HEK293T (cell line): ENCODE measurements around the gene SPECC1L.

Experiments
- BHLHE40 ChIP-seq: fragments of 450-650 bp; IDR thresholded peaks from 2 replicates; pipeline ENCODE4 v1.6.1; 2016; ENCODE audit warnings: mild to moderate bottlenecking, moderate library complexity, borderline replicate concordance
- FOXA1 ChIP-seq: fragments of 450-650 bp; IDR thresholded peaks from 2 replicates; pipeline ENCODE4 v1.6.1; 2016; ENCODE audit warnings: mild to moderate bottlenecking
- FOXK2 ChIP-seq: fragments of 450-650 bp; IDR thresholded peaks from 2 replicates; pipeline ENCODE4 v1.6.1; 2016; ENCODE audit warnings: mild to moderate bottlenecking
- FOXM1 ChIP-seq: fragments of 450-650 bp; IDR thresholded peaks from 2 replicates; pipeline ENCODE4 v1.6.1; 2017; ENCODE audit warnings: mild to moderate bottlenecking, borderline replicate concordance
- HDGF ChIP-seq: fragments of 450-650 bp; IDR thresholded peaks from 2 replicates; pipeline ENCODE4 v1.6.1; 2017; ENCODE audit warnings: antibody characterized with exemption, borderline replicate concordance
- LEF1 ChIP-seq: fragments of 450-650 bp; IDR thresholded peaks from 2 replicates; pipeline ENCODE4 v1.6.1; 2017; ENCODE audit warnings: mild to moderate bottlenecking, borderline replicate concordance
- SP1 ChIP-seq: fragments of 450-650 bp; IDR thresholded peaks from 2 replicates; pipeline ENCODE4 v1.6.1; 2017
- TARDBP ChIP-seq: fragments of 450-650 bp; IDR thresholded peaks from 2 replicates; pipeline ENCODE4 v1.6.1; 2016

- TF ChIP-seq TARDBP (no peak), FOXA1 (no peak), SP1 (no peak), BHLHE40 (no peak), FOXM1 (no peak), HDGF (no peak), LEF1 (no peak), FOXK2 (no peak)
These were observed 86.9 kb downstream of the SPECC1L start for GRCh38 chr22:24357547-24357946.
